Caco-2 (cell line): ENCODE results near the gene MPZL3. TPM values are rescaled to one million over a fixed set of nuclear protein-coding genes. Genes with fewer than 3 reads are reported as not detected.

Experiments used
- BruUV-seq: library from RNA; stranded (reverse); fragments of 400-500 nt; replicated peaks from 2 replicates; lab custom pipeline; 2021; lab: Mats Ljungman, UMichigan
- CTCF ChIA-PET: fragments of 300-600 bp; sonication (Branson Sonifier 250); formaldehyde crosslinking; loops from one replicate; lab custom pipeline; 2022; ENCODE audit warnings: antibody characterized with exemption; lab: Charles Lee
- POLR2A ChIA-PET: fragments of 300-600 bp; sonication (Branson Sonifier 250); formaldehyde crosslinking; loops from one replicate; lab custom pipeline; 2022; ENCODE audit warnings: antibody characterized with exemption; lab: Charles Lee
- DNase-seq, 2 experiments: peaks; one replicate each; pipeline versions ENCODE4 v3.0.0 to v3.0.0-alpha.2; 2020 to 2022
- H3K27me3 ChIP-seq: replicated peaks from 2 replicates; pipeline ENCODE4 v1.6.0; 2011; ENCODE audit warnings: low read length; ENCODE audit not compliant: control insufficient read depth, insufficient read depth
- H3K36me3 ChIP-seq: 2 replicates; pipeline ENCODE4 v1.5.1; 2011; ENCODE audit warnings: low read length; ENCODE audit not compliant: control insufficient read depth, insufficient read depth
- H3K4me1 ChIP-seq: fragments of 250-450 bp; sonication (Bioruptor Pico); 2 replicates; pipeline ENCODE4 v1.5.1; 2020; ENCODE audit warnings: mild to moderate bottlenecking
- H3K4me3 ChIP-seq: 2 replicates; pipeline ENCODE4 v1.5.1; 2011; ENCODE audit warnings: low read depth, mild to moderate bottlenecking, control low read depth, low read length
- H3K9me3 ChIP-seq: fragments of 250-450 bp; sonication (Bioruptor Pico); 2 replicates; pipeline ENCODE4 v1.5.1; 2020; ENCODE audit warnings: mild to moderate bottlenecking, moderate library complexity
- H3K27ac Mint-ChIP-seq: one replicate; pipeline ENCODE4 v1.8.0; 2022; ENCODE audit warnings: mixed read lengths; ENCODE audit not compliant: unreplicated experiment
- H3K27me3 Mint-ChIP-seq: one replicate; pipeline ENCODE4 v1.8.0; 2022; ENCODE audit warnings: mixed read lengths; ENCODE audit not compliant: insufficient read depth, unreplicated experiment
- H3K36me3 Mint-ChIP-seq: one replicate; pipeline ENCODE4 v1.8.0; 2022; ENCODE audit warnings: mild to moderate bottlenecking, mixed read lengths; ENCODE audit not compliant: insufficient read depth, unreplicated experiment
- H3K4me1 Mint-ChIP-seq: one replicate; pipeline ENCODE4 v1.8.0; 2022; ENCODE audit warnings: low read depth, mixed read lengths; ENCODE audit not compliant: unreplicated experiment
- H3K4me3 Mint-ChIP-seq: one replicate; pipeline ENCODE4 v1.8.0; 2022; ENCODE audit warnings: mild to moderate bottlenecking, moderate library complexity, mixed read lengths; ENCODE audit not compliant: unreplicated experiment
- H3K9me3 Mint-ChIP-seq: one replicate; pipeline ENCODE4 v1.8.0; 2022; ENCODE audit warnings: mixed read lengths; ENCODE audit not compliant: unreplicated experiment
- CTCF ChIP-seq, 2 experiments: fragments of 200-600 bp in 1 of 2; IDR thresholded peaks; 1 replicate in 1 of 2; 2 replicates in 1 of 2; pipeline versions ENCODE4 v1.5.1 to v1.8.0; 2011 to 2022; ENCODE audit warnings: antibody characterized with exemption in 1 of 2, control low read depth in 1 of 2, inconsistent platforms in 1 of 2, low read depth in 1 of 2, low read length in 1 of 2, mild to moderate bottlenecking in 1 of 2, moderate library complexity in 1 of 2; ENCODE audit not compliant: insufficient read depth in 1 of 2, severe bottlenecking in 1 of 2, unreplicated experiment in 1 of 2
- intact Hi-C: fragments of 100-400 bp; cut with micrococcal nuclease; formaldehyde crosslinking; loops from one replicate; pipeline ENCODE4 v1.10.0; 2022; ENCODE audit not compliant: unreplicated experiment
- total RNA-seq: library from RNA; stranded (reverse); gene quantifications from 2 replicates; pipeline ENCODE4 v1.2.3, GENCODE V29; 2022

The MPZL3 gene
- total RNA-seq, 1 experiment from 2014 or later: 31.8 TPM

DNA sequence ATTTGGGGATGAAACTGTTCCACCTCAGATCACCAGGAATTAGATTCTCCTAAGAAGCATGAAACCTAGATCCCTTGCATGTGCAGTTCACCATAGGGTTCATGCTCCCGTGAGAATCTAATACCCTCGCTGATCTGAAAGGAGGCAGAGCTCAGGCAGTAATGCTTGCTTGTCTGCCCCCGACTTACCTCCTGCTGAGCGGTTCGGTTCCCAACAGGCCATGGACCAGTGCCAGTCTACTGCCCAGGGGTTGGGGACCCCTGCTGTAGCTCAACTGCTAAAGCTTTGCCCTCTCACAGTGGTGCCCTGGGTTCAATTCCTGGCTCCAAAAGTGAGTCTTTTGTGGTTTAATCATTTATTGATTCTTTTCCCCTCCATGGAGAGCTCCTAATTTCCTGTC lies 30.7 kb downstream of the MPZL3 start:
- no peaks in the 10 kb centered on the region for H3K9me3 Mint-ChIP-seq
- H3K4me1 Mint-ChIP-seq: peaks cover 15% of the 10 kb centered on the region
- ChIA-PET CTCF (interaction anchor here (0.7 kb wide), 1 partner anchor 23 kb away, joined by 3 read pairs; no protein-coding TSS in a partner anchor), POLR2A (interaction anchor here (0.6 kb wide), 1 partner anchor 152 kb away, joined by 4 read pairs; no protein-coding TSS in a partner anchor)
- no peak for DNase-seq
- no TSS peak for BruUV-seq
- H3K36me3 ChIP-seq: no peaks in the 10 kb centered on the region
- TF ChIP-seq CTCF (IDR thresholded peaks at IDR 0.05; ENCODE audit: insufficient read depth in 1 of 2, low read depth in 1 of 2, low read length in 1 of 2, severe bottlenecking in 1 of 2, unreplicated experiment in 1 of 2): no peak
- no peaks in the 10 kb centered on the region for H3K9me3 ChIP-seq
- no peaks in the 10 kb centered on the region for H3K27me3 ChIP-seq
- intact Hi-C loops: no loop called here
- peaks cover 15% of the 10 kb centered on the region for H3K4me1 ChIP-seq
- H3K27me3 Mint-ChIP-seq: no peaks in the 10 kb centered on the region
- H3K27ac Mint-ChIP-seq: no peak overlapping the region
- H3K4me3 ChIP-seq: no peak overlapping the region
- no peak overlapping the region for H3K4me3 Mint-ChIP-seq
- H3K36me3 Mint-ChIP-seq: no peaks in the 10 kb centered on the region

GRCh38 chr11:118219732-118220131 lies 32.4 kb downstream of the MPZL3 start:
- Mint-ChIP-seq H3K4me3 (no peak overlapping the region), H3K9me3 (no peaks in the 10 kb centered on the region), H3K4me1 (peaks cover 22% of the 10 kb centered on the region), H3K27me3 (no peaks in the 10 kb centered on the region), H3K27ac (no peak overlapping the region), H3K36me3 (no peaks in the 10 kb centered on the region)
- intact Hi-C loops: no loop called here
- Histone ChIP-seq H3K4me3 (no peak overlapping the region), H3K36me3 (no peaks in the 10 kb centered on the region), H3K27me3 (no peaks in the 10 kb centered on the region), H3K4me1 (peaks cover 32% of the 10 kb centered on the region), H3K9me3 (no peaks in the 10 kb centered on the region)
- POLR2A ChIA-PET: interaction anchor here (0.6 to 1.0 kb wide), 2 partner anchors 8 to 67 kb away, joined by 3 read pairs; partner anchors contain the start of gene SCN4B
- BruUV-seq: no TSS peak
- DNase-seq: no peak
- TF ChIP-seq CTCF (IDR thresholded peaks at IDR 0.05; ENCODE audit: insufficient read depth in 1 of 2, low read depth in 1 of 2, low read length in 1 of 2, severe bottlenecking in 1 of 2, unreplicated experiment in 1 of 2): no peak
- CTCF ChIA-PET: interaction anchor here (1.2 kb wide), 1 partner anchor 21 kb away, joined by 5 read pairs; no protein-coding TSS in a partner anchor

- DNase-seq: no peak
- peaks cover 27% of the 10 kb centered on the region for H3K4me1 Mint-ChIP-seq
- H3K36me3 ChIP-seq: no peaks in the 10 kb centered on the region
- H3K4me3 Mint-ChIP-seq: no peak overlapping the region
- H3K4me1 ChIP-seq: peaks cover 36% of the 10 kb centered on the region
- no peak overlapping the region for H3K4me3 ChIP-seq
- no peaks in the 10 kb centered on the region for H3K9me3 ChIP-seq
- TF ChIP-seq CTCF (IDR thresholded peaks at IDR 0.05; ENCODE audit: insufficient read depth in 1 of 2, low read depth in 1 of 2, low read length in 1 of 2, severe bottlenecking in 1 of 2, unreplicated experiment in 1 of 2): no peak
- no peaks in the 10 kb centered on the region for H3K9me3 Mint-ChIP-seq
- peaks cover 1% of the 10 kb centered on the region for H3K36me3 Mint-ChIP-seq
- no peaks in the 10 kb centered on the region for H3K27me3 ChIP-seq
- BruUV-seq: no TSS peak
- no peaks in the 10 kb centered on the region for H3K27me3 Mint-ChIP-seq
- POLR2A ChIA-PET: interaction anchor here (0.6 kb wide), 1 partner anchor 66 kb away, joined by 3 read pairs; the partner anchor contains the start of gene SCN4B
- CTCF ChIA-PET: interaction anchor here (1.2 kb wide), 1 partner anchor 21 kb away, joined by 5 read pairs; no protein-coding TSS in a partner anchor
- intact Hi-C loops: no loop called here
- H3K27ac Mint-ChIP-seq: no peak overlapping the region
Measured at GRCh38 chr11:118219244-118219643, 32.9 kb downstream of the MPZL3 start.
